HFF-Myc (cell line): ENCODE results near the gene YJU2.
"Not testable (repeated sequence)": the region's sequence is repeated elsewhere in the genome, so short reads cannot be mapped to it uniquely, and the experiment has no call there.

Experiments used
- DNase-seq: peaks from one replicate; pipeline ENCODE4 v3.0.0-alpha.2; 2011; ENCODE audit warnings: low read depth; ENCODE audit errors: extremely low read depth
- H3K4me3 ChIP-seq: replicated peaks from 2 replicates; pipeline ENCODE4 v1.5.1; 2011; ENCODE audit warnings: low read depth, mild to moderate bottlenecking, control low read depth, low read length
- CTCF ChIP-seq: IDR thresholded peaks from 2 replicates; pipeline ENCODE4 v1.5.1; 2012; ENCODE audit warnings: mild to moderate bottlenecking, low read depth, low read length, control low read depth; ENCODE audit errors: missing control alignments

The YJU2 gene

GRCh38 chr19:4228765-4229178 is 18.1 kb upstream of the YJU2 start:
- no peak for DNase-seq
- no peak for TF ChIP-seq CTCF
- H3K4me3 ChIP-seq = no peak overlapping the region

GRCh38 chr19:4229179-4229931 is 17.5 kb upstream of the YJU2 start, which contains the start of gene EBI3:
TSS of gene EBI3 (plus strand) at chr19:4229523. CDS start at chr19:4229551, 28 bp downstream.
- no peak for DNase-seq
- no peak for TF ChIP-seq CTCF
- H3K4me3 ChIP-seq = no peak within 1 kb of the TSS

- DNase-seq, H3K4me3 ChIP-seq: not testable (repeated sequence)
Observed at GRCh38 chr19:4230237-4230636, 16.6 kb upstream of the YJU2 start.

- not testable (repeated sequence) for DNase-seq, H3K4me3 ChIP-seq
Observed at GRCh38 chr19:4231521-4231920, 15.4 kb upstream of the YJU2 start.

GRCh38 chr19:4232139-4232538 is 14.7 kb upstream of the YJU2 start:
- DNase-seq, H3K4me3 ChIP-seq: not testable (repeated sequence)

GRCh38 chr19:4232614-4233281 is 14.1 kb upstream of the YJU2 start:
- no peak for DNase-seq
- H3K4me3 ChIP-seq = no peak overlapping the region
- no peak for TF ChIP-seq CTCF

GRCh38 chr19:4233282-4233853 is 13.5 kb upstream of the YJU2 start:
- DNase-seq = no peak
- peak; percentile 87 for TF ChIP-seq CTCF
- H3K4me3 ChIP-seq = no peak overlapping the region

GRCh38 chr19:4234142-4234861 is 12.6 kb upstream of the YJU2 start:
- no peak for DNase-seq
- H3K4me3 ChIP-seq = no peak overlapping the region
- TF ChIP-seq CTCF = no peak
